HG02870 (cell line): ENCODE results near the gene MYO3B.

Source experiments
- ATAC-seq: cut with Tn5 transposase; IDR thresholded peaks from one replicate; pipeline ENCODE4 v1.9.1; 2021; ENCODE audit warnings: mild to moderate bottlenecking, moderate library complexity; ENCODE audit not compliant: unreplicated experiment

The MYO3B gene

DNA sequence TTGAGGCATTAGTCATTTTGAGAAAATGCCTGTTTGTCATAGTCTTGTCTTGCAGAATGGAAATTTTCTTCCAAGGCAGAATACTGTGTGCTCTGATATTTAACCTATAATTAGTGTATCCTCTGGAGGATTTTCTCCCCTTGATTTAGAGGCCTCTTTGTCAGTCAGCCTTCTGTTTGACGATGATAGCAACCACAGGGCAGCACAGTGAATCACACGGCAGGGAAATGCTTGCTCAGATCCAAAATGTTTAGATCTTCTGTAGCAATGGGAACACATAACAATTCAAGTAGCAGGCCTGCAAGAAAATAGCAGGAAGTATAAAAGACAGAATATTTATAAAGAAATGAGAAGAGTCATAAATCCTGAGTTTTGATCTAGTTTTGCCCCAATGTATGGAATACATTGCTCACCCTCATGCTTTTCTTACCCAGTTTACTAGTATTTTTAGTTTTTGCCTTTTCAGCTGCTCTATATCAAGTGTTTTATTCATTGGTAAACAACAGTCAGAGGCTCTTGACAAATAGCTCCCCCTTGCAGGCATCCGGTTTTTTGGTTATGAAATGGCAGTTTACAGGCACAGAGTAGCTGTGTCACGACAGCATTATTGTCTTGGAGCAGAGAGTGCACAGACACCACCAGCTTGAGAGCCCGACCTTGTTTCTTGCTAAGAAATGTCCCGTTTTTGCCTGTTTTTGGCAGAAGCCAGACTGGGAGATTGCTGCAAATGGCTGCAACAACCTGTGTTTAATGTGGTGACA lies 185.1 kb downstream of the MYO3B start:
- ATAC-seq: no peak

DNA sequence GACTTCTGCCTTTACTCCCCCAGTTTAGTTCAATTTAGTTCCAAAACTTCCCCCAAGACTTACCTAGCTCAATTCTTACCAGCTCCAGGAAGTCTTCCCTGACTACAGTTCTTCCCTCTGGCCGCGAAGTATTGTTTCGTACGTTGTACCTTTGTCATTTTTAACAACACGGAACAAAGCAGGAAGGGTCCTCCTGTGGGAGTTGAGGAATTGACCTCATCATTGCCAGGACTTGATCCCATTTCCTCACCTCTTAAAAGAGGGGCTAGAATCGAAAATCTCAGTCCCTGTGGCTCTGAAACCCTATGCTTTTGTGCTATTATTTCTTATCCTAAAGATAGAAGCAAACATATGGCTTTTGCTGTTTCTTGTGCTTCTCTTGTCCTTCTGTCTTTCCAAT lies 187.1 kb downstream of the MYO3B start:
- ATAC-seq: no peak

DNA sequence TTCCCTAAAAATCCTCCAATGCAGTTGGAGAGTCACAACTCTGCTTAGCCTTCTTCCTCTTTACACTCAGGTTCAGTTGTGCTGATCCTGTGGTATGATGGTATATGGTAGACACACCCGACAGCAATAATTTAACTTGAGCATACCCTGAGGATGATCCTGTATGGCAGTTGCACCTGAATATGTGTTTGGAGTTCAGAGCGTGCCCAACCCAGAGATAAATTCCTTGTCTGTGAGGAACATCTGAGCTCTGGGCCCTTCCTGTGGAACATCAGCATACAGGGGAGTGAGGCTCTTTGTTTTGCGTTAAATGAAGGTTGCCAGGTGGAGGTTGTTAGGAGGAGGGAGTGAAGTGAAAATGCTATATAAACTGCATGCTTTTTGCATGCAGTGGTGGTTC lies 187.7 kb downstream of the MYO3B start:
- no peak for ATAC-seq

DNA sequence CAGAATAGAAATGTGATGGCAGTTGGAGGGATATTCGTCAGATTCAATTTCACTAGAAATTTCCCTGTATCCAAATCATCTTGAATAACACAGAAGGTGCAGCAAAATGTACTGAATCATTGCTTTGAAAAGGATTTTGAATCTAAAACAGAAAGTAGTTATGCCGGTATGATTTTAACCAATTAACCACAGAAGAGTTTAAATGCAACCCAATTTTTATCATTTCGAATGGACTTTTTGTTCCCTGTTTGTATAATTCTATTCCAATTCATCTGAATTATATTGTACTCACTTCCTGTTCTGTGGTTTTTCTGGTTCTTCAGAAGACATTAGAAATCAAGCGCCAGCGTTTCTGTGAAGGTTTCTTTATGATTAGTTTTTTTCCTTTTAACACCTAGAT lies 190.4 kb downstream of the MYO3B start:
- no peak for ATAC-seq

DNA sequence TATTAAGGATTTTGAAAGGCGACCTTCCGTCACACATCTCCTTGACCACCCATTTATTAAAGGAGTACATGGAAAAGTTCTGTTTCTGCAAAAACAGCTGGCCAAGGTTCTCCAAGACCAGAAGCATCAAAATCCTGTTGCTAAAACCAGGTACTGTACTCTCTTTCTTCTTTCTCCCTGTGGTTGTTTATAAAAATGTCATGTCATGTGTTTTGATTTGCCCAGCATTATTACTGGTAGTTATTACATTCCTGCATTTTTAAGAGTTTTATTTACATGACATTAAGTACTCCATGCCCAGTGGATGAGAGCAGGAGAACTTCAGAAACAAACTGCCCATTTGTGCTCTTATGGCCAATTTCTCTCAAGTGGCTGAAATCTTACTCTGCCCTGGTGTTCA lies 191.3 kb downstream of the MYO3B start:
- no peak for ATAC-seq

DNA sequence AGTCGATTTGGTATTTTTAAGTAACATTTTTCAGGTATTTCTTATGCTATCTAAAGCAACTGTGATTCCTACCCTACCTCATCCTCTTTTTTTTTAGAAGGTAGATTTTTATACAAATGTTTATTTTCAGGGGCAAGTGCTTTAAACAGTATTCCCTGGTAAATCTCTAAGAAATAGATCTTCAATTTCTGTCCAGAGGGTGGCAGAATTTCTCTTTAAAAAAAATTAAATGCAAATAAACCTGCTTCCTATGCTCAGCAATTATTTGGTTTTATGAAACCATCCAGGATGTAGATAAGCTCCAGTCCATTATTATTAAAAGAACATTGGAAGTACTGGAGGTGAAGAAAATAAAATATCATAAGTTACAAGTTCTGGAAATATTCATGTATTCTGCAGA lies 191.9 kb downstream of the MYO3B start:
- ATAC-seq: no peak

DNA sequence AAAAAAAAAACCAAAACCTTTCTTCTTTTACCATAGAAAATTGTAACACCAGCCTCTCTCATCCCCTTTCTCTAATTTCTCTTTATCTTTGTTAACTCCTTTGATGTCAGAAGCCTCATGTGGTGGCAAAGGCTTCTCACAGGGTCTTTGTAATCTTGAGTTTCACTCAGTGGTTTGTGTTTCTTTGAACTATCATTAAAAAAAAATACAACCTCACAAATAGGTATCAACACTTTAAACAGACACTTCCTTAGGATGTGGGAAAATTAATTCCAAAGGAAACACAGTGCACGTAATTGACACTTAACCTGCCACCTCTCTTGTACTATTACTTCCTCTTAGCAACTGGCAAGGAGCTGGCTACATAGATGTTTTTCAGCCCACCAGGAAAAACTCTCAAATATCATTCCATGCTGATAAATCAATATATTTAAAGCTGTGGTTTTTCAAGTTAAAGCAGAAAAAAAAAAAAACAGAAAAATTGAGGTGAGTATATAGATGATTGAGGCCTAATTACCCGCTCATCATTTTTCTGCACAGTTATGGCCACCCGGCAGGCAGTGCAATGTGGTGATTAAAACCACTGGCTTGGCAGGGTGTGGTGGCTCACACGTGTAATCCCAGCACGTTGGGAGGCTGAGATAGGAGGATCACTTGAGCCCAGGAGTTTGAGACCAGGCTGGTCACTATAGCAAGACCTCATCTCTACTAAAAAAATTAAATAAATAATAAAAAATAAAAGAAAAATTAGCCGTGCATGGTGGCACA lies 193.5 kb downstream of the MYO3B start:
- ATAC-seq: no peak

DNA sequence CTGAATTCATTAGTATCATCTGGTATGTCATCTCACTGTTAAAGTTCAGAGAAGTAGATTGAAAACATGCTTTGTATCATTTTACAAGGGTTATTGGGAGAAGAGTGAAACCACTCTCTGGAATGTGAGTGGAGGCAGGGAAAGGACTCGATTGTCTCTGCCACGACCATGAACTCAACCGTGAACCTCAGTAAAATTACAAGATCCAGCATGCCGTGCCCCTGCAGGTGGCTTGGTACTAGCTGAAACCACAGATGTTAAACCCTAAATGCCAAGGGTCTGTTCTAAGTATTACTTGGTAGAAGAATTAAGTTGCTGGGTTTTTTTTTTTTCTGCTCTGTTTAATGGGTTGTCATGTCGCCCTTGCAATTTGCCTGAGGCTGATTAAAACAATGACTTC lies 197.2 kb downstream of the MYO3B start:
- ATAC-seq: no peak

DNA sequence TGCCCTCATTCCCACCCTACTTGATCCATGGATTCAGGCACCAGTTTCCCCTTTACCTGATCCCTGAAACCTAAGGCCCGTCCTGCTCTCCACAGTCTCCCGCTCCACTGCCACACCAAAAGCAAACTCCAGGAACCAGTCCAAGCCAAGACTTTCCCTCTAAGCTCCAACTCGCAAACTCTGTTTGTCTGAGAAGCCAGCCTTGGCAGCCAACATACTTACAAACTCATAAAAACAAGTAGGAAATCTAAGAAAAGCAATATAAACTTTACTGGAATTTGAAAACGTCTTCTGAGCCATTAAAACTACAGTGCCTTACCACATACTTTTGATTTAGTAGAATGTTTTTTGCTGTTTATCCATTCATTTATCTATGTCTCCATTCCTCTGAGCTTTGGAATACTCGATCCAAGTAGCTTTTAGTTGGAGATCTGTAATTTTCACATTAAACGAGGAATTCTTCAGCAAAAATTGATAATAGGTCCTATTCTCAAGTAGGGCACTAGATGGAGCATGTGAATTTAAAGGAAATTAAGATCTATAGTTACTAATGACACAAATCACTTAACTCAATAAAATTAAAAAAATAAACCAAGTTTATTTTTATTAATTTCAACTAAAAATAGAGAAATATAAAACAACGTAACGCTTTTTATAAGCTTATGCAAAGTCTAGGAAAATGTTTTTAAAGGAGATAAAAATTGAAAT lies 199.7 kb downstream of the MYO3B start:
- ATAC-seq: no peak

DNA sequence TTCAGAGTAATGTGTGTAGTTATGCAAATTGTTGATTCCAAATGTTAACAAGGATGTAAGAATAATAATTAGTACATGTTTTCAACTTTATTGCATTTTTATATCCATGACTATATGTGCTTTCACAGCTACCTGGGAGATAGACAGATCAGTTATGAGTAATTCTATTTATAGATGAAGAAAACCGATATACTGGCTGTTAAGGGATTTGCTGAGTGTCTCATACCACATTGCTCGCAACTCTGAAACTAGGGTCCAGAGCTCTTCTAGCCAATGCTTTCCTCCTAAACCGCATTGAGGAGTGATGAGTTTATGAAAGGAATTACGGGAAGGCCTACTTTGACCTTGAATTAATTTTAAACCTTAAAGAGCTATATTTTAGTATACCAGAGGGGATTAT lies 202.3 kb downstream of the MYO3B start:
- no peak for ATAC-seq

DNA sequence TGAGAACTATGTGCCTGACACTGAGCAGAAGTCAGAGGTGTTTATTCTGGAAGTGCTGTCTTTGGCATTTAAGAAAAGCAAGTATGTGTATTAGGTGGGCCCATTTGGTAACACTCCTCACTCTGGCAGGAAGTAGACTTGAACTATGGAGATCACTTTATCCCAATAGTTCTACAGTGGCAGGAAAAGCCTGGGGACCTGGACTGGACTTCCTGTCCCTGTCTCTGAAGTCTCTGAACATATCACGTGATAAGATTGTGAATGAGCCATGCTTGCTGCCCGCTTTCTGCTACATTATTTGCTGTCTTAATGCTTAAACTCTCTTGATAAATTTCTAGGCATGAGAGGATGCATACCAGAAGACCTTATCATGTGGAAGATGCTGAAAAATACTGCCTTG lies 203.7 kb downstream of the MYO3B start:
- ATAC-seq: no peak

DNA sequence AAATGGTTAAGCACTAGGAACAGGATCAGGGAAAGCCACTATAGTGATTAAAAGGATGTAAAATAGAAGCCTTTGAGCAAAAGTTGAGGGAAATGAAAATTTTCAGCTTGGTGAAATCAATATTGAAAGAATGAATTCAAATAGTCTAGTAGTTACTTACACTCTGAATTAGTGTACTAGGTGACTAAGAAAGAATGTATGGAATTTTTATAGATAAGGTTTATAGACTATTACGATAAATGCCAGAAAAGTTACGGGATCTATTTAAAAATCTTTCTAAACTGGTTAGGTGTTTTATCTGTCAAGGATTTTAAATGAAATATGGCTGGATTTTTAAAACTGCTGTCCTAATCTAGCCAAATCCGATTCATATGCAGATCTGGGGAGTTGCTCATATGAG lies 208.6 kb downstream of the MYO3B start:
- no peak for ATAC-seq

DNA sequence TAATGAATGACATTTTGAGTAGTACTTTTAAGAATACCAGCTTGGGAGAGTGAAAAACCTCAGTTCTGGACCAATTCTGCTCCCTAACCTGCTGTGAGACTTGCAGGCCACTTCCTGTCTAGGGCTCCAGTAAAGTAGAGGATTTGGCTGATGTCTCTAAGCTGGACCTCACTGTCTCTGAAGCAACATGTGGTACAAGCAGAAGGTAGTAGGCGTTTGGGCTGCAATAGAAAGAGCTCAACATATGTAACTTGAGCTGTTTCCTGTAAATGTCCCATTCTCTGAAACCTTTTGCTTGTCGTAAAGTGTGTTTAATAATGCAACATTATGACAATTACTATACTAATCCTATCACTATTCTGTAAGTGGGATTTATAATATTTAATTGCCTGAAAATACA lies 213.1 kb downstream of the MYO3B start:
- ATAC-seq: no peak

DNA sequence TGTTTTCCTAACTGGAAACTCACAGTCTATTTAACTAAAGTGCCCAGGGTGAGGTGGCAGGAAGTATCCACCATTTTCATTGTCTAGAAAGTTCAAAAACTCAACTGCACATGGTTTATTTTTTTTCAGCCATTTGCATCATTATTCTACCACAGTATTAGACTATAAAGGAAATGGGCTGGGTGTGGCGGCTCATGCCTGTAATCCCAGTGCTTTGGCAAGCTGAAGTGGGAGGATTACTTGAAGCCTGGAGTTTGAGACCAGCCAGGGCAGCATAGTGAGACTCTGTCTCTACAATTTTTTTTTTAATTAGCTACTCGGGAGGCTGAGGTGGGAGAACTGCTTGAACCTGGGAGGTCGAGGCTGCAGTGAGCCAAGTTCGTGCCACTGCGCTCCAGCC lies 213.8 kb downstream of the MYO3B start:
- ATAC-seq: no peak

DNA sequence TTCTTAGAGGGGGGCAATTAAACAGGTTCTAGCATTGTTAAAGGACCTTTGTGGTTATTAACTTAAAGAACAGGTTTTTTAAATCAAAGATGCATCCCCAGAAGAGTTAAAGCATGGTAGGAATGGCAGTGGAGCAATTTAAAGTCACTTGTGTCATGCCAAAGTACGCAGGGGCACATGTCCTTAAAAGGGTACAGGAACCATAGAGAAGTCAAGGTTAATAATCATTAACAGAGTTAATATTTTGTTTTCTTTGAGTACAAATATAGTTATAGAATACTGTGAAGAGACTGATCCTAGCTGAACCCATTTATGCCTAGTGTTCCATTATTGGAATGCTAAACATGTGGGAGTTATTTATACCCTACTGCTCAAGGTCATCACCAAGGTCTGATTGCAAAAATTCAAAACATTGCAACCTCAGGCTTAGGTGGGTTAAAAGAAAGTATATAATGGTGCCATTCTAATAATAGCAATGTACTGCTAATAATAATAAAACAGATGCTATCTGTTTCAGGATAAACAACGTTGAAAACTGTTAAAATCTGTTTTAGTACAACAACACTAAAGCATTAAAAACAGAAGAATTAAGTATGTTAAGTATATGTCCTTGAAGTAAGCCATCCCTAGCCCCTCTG lies 216.0 kb downstream of the MYO3B start:
- ATAC-seq: no peak

DNA sequence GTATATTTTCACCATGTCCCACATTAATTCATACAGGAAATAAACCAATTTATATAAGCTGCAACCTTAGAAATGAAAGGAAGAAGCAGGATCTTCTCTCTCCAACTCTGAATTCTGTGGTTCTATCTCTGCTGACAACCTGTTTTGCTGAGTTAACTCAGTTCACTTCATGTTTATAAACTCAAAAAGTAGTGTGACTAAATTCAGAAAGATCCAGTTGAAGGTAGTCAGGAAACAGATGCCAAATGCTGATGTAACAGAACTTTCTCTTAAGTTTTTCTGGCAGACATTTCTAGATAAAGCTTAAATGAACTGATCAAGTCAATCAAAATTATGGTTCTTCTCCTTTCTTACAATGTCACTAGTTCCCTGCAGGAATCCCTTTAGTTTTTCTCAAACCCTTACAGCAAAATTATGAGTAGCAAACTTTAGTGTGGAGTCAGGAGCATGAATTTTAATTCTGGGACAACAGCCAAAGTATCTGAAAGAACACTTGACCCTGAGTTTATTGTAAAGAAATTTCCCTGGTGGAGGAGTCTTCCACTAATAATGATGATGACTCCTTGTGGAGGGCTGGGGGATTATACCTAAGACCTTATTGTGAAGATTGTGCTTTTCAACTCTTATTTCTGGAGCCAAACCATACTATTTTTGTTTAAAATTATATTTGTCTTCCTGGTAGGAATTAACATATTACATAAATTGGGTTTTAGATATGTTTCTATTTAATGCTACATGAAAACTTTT lies 216.9 kb downstream of the MYO3B start:
- no peak for ATAC-seq

DNA sequence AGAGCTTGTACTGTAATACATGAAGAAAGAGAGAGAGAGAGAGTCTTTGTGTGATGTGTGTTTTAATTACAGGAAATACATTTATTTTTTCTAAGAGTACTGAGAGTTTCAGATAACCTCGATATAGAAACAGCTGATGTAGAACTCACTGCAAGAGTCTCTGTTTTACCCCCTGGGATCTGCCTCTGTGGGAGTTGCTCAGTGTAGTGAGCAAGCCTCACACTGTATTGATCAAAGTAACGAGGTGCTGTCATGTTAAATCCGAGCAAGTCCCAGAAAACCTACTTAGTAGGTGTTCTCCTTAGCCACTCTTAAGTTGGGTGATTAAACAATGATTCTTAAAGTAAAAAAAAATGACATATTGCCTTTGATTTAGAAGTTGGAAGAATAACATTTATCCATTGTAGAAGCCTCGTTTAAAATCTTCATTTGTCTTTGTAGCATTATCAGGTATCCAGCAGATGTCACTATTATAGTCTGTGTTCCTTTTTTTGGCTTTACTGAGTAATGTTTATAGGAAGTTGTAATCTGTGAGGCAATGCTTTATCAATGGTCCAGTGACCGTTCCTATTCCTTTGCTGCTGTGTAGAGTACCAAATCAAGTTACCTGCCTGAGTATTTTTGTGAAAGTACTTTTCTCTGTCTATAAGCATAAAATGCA lies 219.0 kb downstream of the MYO3B start:
- ATAC-seq: no peak

DNA sequence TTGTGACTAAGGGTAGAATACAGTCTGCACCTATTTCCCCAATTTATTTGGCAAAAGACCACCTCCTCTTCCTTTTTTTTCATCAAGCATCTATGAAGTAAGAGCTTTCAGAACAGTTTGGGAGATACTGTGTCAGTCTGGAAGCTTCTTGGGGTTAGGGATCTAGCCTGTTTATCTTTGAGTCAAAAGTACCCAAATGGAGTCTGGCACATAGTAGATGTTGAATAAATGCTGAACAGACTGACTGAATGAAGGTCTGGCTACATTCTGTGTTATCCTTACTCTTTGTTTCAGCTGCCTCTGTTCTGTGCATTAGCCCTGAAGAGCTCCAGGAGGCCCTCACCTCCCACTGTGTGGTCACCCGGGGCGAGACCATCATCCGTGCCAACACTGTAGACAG lies 223.2 kb downstream of the MYO3B start:
- ATAC-seq: no peak

DNA sequence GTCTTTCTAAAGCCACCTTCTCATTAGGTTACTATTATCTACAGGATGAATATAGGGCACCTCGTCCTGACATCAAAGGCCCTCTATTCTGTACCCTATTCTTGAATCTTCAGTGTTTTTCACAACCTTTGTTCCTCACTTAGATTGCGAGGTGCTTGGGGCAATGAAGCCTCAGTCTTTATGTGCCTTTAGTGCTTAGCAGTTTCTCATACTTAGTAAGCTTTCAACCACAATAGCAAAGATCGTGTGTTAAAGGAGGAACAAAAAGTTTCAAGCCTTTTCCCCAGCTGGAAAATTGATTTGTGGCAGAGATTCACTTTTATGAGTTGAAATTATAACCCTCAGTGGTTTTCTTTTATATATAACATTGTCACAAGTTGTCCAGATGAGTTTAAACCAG lies 226.9 kb downstream of the MYO3B start:
- ATAC-seq: peak; percentile 84

DNA sequence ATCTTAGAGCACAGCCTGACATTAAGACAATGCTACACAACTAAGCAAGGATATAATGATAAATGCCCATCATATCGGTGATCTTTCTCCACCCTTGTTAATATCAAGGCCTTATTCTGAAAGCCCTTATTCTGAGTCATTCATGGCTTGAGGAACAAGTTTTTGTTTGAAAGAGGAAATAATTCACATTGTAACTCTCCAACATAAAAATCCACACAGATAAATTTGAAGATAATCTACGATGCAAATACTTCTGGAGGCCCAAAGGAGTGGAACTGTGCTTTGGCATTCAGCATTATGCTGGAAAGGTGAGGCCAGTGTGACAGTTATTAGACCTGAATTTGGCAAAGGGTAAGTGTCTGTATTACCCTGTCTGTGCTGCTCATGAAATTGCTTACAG lies 227.4 kb downstream of the MYO3B start:
- no peak for ATAC-seq
